NB4 (cell line): ENCODE results near the gene ROBO2.

Experiments used
- DNase-seq: peaks from one replicate; pipeline ENCODE4 v3.0.0; 2010; ENCODE audit warnings: low read depth
- H3K4me3 ChIP-seq: one replicate; pipeline ENCODE4 v1.5.1; 2011; ENCODE audit warnings: mild to moderate bottlenecking, low read depth, low read length, moderate library complexity
- CTCF ChIP-seq: IDR thresholded peaks from one replicate; pipeline ENCODE4 v1.5.1; 2012; ENCODE audit warnings: low read depth, low read length
- MAX ChIP-seq: IDR thresholded peaks from 2 replicates; pipeline ENCODE4 v1.6.1; 2011; ENCODE audit warnings: low read depth, low read length
- MYC ChIP-seq: IDR thresholded peaks from 2 replicates; pipeline ENCODE4 v1.6.1; 2011; ENCODE audit warnings: low read depth, low read length
- POLR2A ChIP-seq: IDR thresholded peaks from 2 replicates; pipeline ENCODE4 v1.6.1; 2011; ENCODE audit warnings: mild to moderate bottlenecking; ENCODE audit not compliant: insufficient read length; ENCODE audit errors: extremely low read depth

Gene ROBO2

GRCh38 chr3:77690284-77690845 is 650.5 kb downstream of the ROBO2 start:
- H3K4me3 ChIP-seq, result no peak overlapping the region
- no peak for DNase-seq
- no peak for TF ChIP-seq MAX
- TF ChIP-seq POLR2A, result no peak

GRCh38 chr3:77693147-77693546 is 653.2 kb downstream of the ROBO2 start:
- H3K4me3 ChIP-seq, result no peak overlapping the region
- TF ChIP-seq MAX (no peak), POLR2A (no peak), MYC (no peak), CTCF (no peak)
- no peak for DNase-seq

- no peak for DNase-seq
- TF ChIP-seq POLR2A, result no peak
- TF ChIP-seq MYC, result no peak
- TF ChIP-seq MAX, result no peak
- TF ChIP-seq CTCF, result no peak
- no peak overlapping the region for H3K4me3 ChIP-seq
Measured at GRCh38 chr3:77699125-77699691, 659.3 kb downstream of the ROBO2 start.
